Measurements from ENCODE around the gene IQSEC1.

DNA sequence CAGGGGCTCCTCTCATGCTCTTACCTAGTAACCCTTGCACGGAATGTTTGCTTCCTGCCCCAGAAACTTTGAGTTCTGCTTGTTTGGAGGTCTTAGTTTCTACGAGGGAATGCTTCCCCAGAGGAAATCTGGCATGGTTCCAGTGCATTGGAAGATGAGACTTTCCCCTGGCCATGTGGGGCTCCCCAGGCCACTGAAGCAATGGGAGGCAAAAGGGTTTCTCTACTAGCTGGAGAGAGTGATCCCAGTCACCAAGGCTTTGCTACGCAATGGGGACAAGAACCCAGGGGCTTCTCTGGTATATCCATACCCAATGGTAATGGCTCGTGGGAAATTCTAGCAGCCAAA lies 187.7 kb downstream of the IQSEC1 start:
- TF ChIP-seq CTCF (IDR thresholded peaks at IDR 0.05) (no peak), POLR2A (IDR thresholded peaks at IDR 0.05) (no peak)

Data from Peyer's patch (tissue), 4 donors.